Activated effector memory CD4-positive, alpha-beta T cell treated with Interleukin-2 at 50 U/mL for 16 hours (primary cell): ENCODE results near the gene NTSR2.

Experiments
- DNase-seq: peaks from one replicate; pipeline ENCODE4 v3.0.0-alpha.2; 2020

Gene NTSR2

GRCh38 chr2:11624893-11625292, 45.1 kb downstream of the NTSR2 start:
- DNase-seq = no peak

- DNase-seq = no peak
These were observed 47.4 kb downstream of the NTSR2 start for GRCh38 chr2:11622611-11623010.

GRCh38 chr2:11621410-11621809, 48.6 kb downstream of the NTSR2 start:
- DNase-seq = no peak

- DNase-seq = no peak
These were observed 51.3 kb downstream of the NTSR2 start for GRCh38 chr2:11618708-11619062.

GRCh38 chr2:11617984-11618707, 51.8 kb downstream of the NTSR2 start:
- DNase-seq = no peak

GRCh38 chr2:11617527-11617926, 52.5 kb downstream of the NTSR2 start:
- DNase-seq = no peak

GRCh38 chr2:11616851-11617415, 53.1 kb downstream of the NTSR2 start:
- no peak for DNase-seq

GRCh38 chr2:11616097-11616687, 53.8 kb downstream of the NTSR2 start:
- no peak for DNase-seq

- DNase-seq = no peak
These were observed 54.8 kb downstream of the NTSR2 start for GRCh38 chr2:11615209-11615608.

GRCh38 chr2:11613297-11613696, 56.7 kb downstream of the NTSR2 start:
- DNase-seq = no peak

- no peak for DNase-seq
These were observed 57.3 kb downstream of the NTSR2 start for GRCh38 chr2:11612553-11613215.

- no peak for DNase-seq
These were observed 58.7 kb downstream of the NTSR2 start for GRCh38 chr2:11611251-11611650.

- DNase-seq = no peak
These were observed 59.3 kb downstream of the NTSR2 start for GRCh38 chr2:11610624-11611242.
